PC-9 (cell line): Measurements from ENCODE around the gene HERC2.

ENCODE experiments used
- CTCF ChIP-seq: fragments of 200-600 bp; sonication (generic); conservative IDR thresholded peaks from 2 replicates; pipeline ENCODE4 v1.6.1; 2017; ENCODE audit warnings: mixed run types, antibody characterized with exemption, mild to moderate bottlenecking, moderate library complexity
- EZH2 ChIP-seq: fragments of 200-600 bp; sonication (generic); IDR thresholded peaks from 2 replicates; pipeline ENCODE4 v1.8.0; 2017; ENCODE audit warnings: antibody characterized with exemption, low read depth

- TF ChIP-seq CTCF (no peak), EZH2 (no peak)
Measured at GRCh38 chr15:28093752-28094535, 228.0 kb downstream of the HERC2 start.
